SU-DHL-6 (cell line): Measurements from ENCODE around the gene LRRC49.

ENCODE experiments used
- H2AFZ ChIP-seq: fragments of 200-600 bp; sonication (generic); 2 replicates; pipeline ENCODE4 v1.6.1; 2014; ENCODE audit warnings: low read depth, mild to moderate bottlenecking, moderate library complexity, mixed read lengths, antibody characterized with exemption, low read length; ENCODE audit not compliant: severe bottlenecking
- H3F3A ChIP-seq: fragments of 200-600 bp; shearing (Covaris generic); 2 replicates; pipeline ENCODE4 v1.6.0; 2016; ENCODE audit warnings: antibody characterized with exemption, mild to moderate bottlenecking; ENCODE audit not compliant: insufficient read depth
- H3K27ac ChIP-seq: fragments of 200-600 bp; sonication (generic); 2 replicates; pipeline ENCODE4 v1.5.1; 2016; ENCODE audit warnings: low read depth, mild to moderate bottlenecking, low read length, moderate library complexity, mixed read lengths
- H3K27me3 ChIP-seq: fragments of 200-600 bp; sonication (generic), shearing (Covaris generic); 2 replicates; pipeline ENCODE4 v1.6.0; 2014; ENCODE audit warnings: mild to moderate bottlenecking, low read length
- H3K36me3 ChIP-seq: fragments of 200-600 bp; sonication (generic); 2 replicates; pipeline ENCODE4 v1.6.1; 2014; ENCODE audit warnings: mild to moderate bottlenecking, low read length, mixed read lengths
- H3K4me2 ChIP-seq: fragments of 300-600, 200-600 bp; shearing (Covaris generic), sonication (generic); 2 replicates; pipeline ENCODE4 v1.6.0; 2014; ENCODE audit warnings: low read length, low read depth, mild to moderate bottlenecking; ENCODE audit not compliant: poor library complexity, severe bottlenecking
- H3K4me3 ChIP-seq: fragments of 200-600 bp; sonication (generic); 2 replicates; pipeline ENCODE4 v1.5.1; 2014; ENCODE audit warnings: antibody characterized with exemption, low read length, mild to moderate bottlenecking, mixed read lengths; ENCODE audit not compliant: insufficient read depth, poor library complexity, severe bottlenecking
- H3K79me2 ChIP-seq: fragments of 200-600 bp; sonication (generic); 2 replicates; pipeline ENCODE4 v1.6.1; 2014; ENCODE audit warnings: mild to moderate bottlenecking, low read length, moderate library complexity; ENCODE audit not compliant: insufficient read depth
- H3K9ac ChIP-seq: fragments of 200-600 bp; sonication (generic); 2 replicates; pipeline ENCODE4 v1.7.0; 2014; ENCODE audit warnings: mild to moderate bottlenecking, low read length
- H3K9me2 ChIP-seq: fragments of 200-600 bp; sonication (generic); replicated peaks from 2 replicates; pipeline ENCODE4 v1.6.1; 2014; ENCODE audit warnings: low read length; ENCODE audit not compliant: insufficient read depth
- H3K9me3 ChIP-seq: fragments of 200-600 bp; sonication (generic); 2 replicates; pipeline ENCODE4 v1.6.1; 2014; ENCODE audit warnings: low read length, mixed read lengths; ENCODE audit not compliant: insufficient read depth
- H4K20me1 ChIP-seq: fragments of 200-600 bp; sonication (generic); 2 replicates; pipeline ENCODE4 v1.6.1; 2014; ENCODE audit warnings: low read depth, mild to moderate bottlenecking, antibody characterized with exemption, low read length, moderate library complexity, mixed read lengths
- CTCF ChIP-seq: fragments of 200-600 bp; sonication (generic); IDR thresholded peaks from one replicate; pipeline ENCODE4 v1.5.1; 2017; ENCODE audit warnings: antibody characterized with exemption, mild to moderate bottlenecking, low read length, moderate library complexity; ENCODE audit not compliant: insufficient read depth, poor library complexity, severe bottlenecking
- EZH2phosphoT487 ChIP-seq: fragments of 200-600 bp; sonication (generic), shearing (Covaris generic); conservative IDR thresholded peaks from 2 replicates; pipeline ENCODE4 v1.6.1; 2018; ENCODE audit warnings: mild to moderate bottlenecking, antibody characterized with exemption, low read length, moderate library complexity, mixed read lengths

LRRC49 gene

DNA sequence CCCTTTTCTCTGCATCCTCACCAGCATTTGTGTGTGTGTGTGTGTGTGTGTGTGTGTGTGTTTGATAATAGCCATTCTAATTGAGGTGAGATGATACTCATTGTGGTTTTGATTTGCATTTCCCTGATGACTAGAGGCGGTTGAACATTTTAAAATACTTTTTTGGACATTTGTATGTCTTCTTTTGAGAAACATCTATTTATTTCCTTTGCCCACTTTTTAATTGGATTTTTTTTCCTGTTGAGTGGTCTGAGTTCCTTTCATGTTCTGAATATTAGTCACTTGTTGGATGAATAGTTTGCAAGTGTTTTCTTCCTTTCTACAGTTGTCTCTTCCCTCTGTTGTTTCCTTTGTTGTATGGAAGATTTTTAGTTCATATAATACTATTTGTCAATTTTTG, 168.4 kb downstream of the LRRC49 start:
- no peaks in the 10 kb centered on the region for H3K27me3 ChIP-seq
- no peak overlapping the region for H3K4me2 ChIP-seq
- H4K20me1 ChIP-seq, result no peaks in the 10 kb centered on the region
- H3K4me3 ChIP-seq, result no peak overlapping the region
- H2AFZ ChIP-seq, result no peak overlapping the region
- no peaks in the 10 kb centered on the region for H3K36me3 ChIP-seq
- H3K9me2 ChIP-seq, result no peaks in the 10 kb centered on the region
- H3K9ac ChIP-seq, result no peak overlapping the region
- H3K27ac ChIP-seq, result no peak overlapping the region
- no peaks in the 10 kb centered on the region for H3K9me3 ChIP-seq
- TF ChIP-seq EZH2phosphoT487, result no peak
- no peak for TF ChIP-seq CTCF
- no peaks in the 10 kb centered on the region for H3F3A ChIP-seq
- no peaks in the 10 kb centered on the region for H3K79me2 ChIP-seq

DNA sequence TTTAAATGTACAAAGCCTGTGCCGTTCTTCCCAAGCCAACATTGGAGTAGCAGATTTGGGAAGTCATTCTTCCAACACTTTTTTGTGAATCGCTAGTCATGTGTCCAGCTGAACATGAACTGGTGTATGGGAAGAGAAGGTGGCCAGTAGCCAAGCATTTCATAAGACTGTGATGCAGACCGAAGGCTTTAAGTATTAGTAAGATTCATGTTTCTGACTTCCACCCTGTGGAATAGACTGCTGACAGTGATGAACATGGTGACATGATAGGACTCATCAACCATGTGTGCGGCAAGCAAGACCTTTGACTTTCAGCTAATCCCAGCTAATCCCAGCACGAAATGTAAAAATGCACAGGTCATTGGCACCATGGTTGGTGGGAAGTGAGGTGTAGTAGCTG, 174.4 kb downstream of the LRRC49 start:
- H3K4me2 ChIP-seq, result no peak overlapping the region
- H3F3A ChIP-seq, result no peaks in the 10 kb centered on the region
- TF ChIP-seq EZH2phosphoT487, result no peak
- TF ChIP-seq CTCF, result no peak
- no peak overlapping the region for H3K9ac ChIP-seq
- no peaks in the 10 kb centered on the region for H3K79me2 ChIP-seq
- no peak overlapping the region for H3K27ac ChIP-seq
- no peaks in the 10 kb centered on the region for H3K36me3 ChIP-seq
- H3K9me2 ChIP-seq, result no peaks in the 10 kb centered on the region
- H3K27me3 ChIP-seq, result no peaks in the 10 kb centered on the region
- no peak overlapping the region for H3K4me3 ChIP-seq
- no peaks in the 10 kb centered on the region for H3K9me3 ChIP-seq
- H4K20me1 ChIP-seq, result no peaks in the 10 kb centered on the region
- no peak overlapping the region for H2AFZ ChIP-seq

DNA sequence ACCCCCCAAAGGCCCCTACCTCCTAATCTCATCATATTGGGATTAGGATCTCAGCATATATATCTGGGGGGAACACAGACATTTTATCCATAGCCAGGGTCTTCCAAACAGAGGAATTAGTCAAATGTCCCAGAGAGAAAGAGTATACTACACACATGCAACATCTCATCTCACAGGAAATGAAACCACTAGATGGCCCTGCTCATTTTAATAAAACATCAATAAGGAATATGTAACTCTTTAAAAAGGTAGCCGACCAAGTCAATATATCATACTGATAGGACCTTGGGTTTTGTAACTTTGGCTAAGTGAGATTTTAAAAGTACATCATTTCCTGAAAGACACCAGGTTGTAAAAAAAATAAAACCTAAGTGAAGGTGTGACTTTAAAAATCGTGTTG, 177.1 kb downstream of the LRRC49 start:
- Histone ChIP-seq H3K27me3 (no peaks in the 10 kb centered on the region), H3F3A (no peaks in the 10 kb centered on the region), H3K9ac (no peak overlapping the region), H3K79me2 (no peaks in the 10 kb centered on the region), H3K9me2 (no peaks in the 10 kb centered on the region), H3K4me3 (no peak overlapping the region), H3K9me3 (no peaks in the 10 kb centered on the region), H2AFZ (no peak overlapping the region), H3K4me2 (no peak overlapping the region), H3K27ac (no peak overlapping the region), H3K36me3 (no peaks in the 10 kb centered on the region), H4K20me1 (no peaks in the 10 kb centered on the region)
- TF ChIP-seq CTCF (no peak), EZH2phosphoT487 (no peak)

GRCh38 chr15:71071529-71071928, 178.9 kb downstream of the LRRC49 start:
- Histone ChIP-seq H3K9ac (no peak overlapping the region), H3K4me2 (no peak overlapping the region), H3K36me3 (no peaks in the 10 kb centered on the region), H3K79me2 (no peaks in the 10 kb centered on the region), H4K20me1 (no peaks in the 10 kb centered on the region), H3F3A (no peaks in the 10 kb centered on the region), H3K4me3 (no peak overlapping the region), H2AFZ (no peak overlapping the region), H3K27me3 (no peaks in the 10 kb centered on the region), H3K9me2 (no peaks in the 10 kb centered on the region), H3K27ac (no peak overlapping the region), H3K9me3 (no peaks in the 10 kb centered on the region)
- no peak for TF ChIP-seq CTCF
- no peak for TF ChIP-seq EZH2phosphoT487
